HG03457 (cell line): ENCODE data around the gene FRK.
"Not testable (repeated sequence)": the region's sequence is repeated elsewhere in the genome, so short reads cannot be mapped to it uniquely, and the experiment has no call there.

Source experiments
- ATAC-seq: cut with Tn5 transposase; IDR thresholded peaks from one replicate; pipeline ENCODE4 v1.9.1; 2021; ENCODE audit warnings: moderate number of reproducible peaks; ENCODE audit not compliant: unreplicated experiment

Gene FRK

GRCh38 chr6:116010386-116010785 lies 50.3 kb downstream of the FRK start:
- ATAC-seq = no peak

- ATAC-seq = peak; percentile 51
Measured at GRCh38 chr6:116008470-116009243, 52.0 kb downstream of the FRK start.

GRCh38 chr6:116004841-116005815 lies 55.6 kb downstream of the FRK start:
- ATAC-seq = no peak

- ATAC-seq = peak; percentile 77
Measured at GRCh38 chr6:116003668-116004067, 57.0 kb downstream of the FRK start.

- ATAC-seq = no peak
Measured at GRCh38 chr6:116002756-116003155, 57.9 kb downstream of the FRK start.

- ATAC-seq = no peak
Measured at GRCh38 chr6:115999235-115999634, 61.5 kb downstream of the FRK start.

- ATAC-seq = no peak
Measured at GRCh38 chr6:115997990-115998585, 62.6 kb downstream of the FRK start.

GRCh38 chr6:115986026-115986425 lies 74.7 kb downstream of the FRK start:
- ATAC-seq = no peak

- ATAC-seq = no peak
Measured at GRCh38 chr6:115984809-115985208, 75.9 kb downstream of the FRK start.

GRCh38 chr6:115983998-115984397 lies 76.7 kb downstream of the FRK start:
- no peak for ATAC-seq

- no peak for ATAC-seq
Measured at GRCh38 chr6:115982453-115982852, 78.2 kb downstream of the FRK start.

- ATAC-seq = no peak
Measured at GRCh38 chr6:115977220-115977619, 83.5 kb downstream of the FRK start.

GRCh38 chr6:115976321-115976870 lies 84.3 kb downstream of the FRK start:
- no peak for ATAC-seq

GRCh38 chr6:115972679-115973078 lies 88.0 kb downstream of the FRK start:
- ATAC-seq = no peak

- ATAC-seq = no peak
Measured at GRCh38 chr6:115971785-115972184, 88.9 kb downstream of the FRK start.

GRCh38 chr6:115969930-115970273 lies 90.8 kb downstream of the FRK start:
- no peak for ATAC-seq

- no peak for ATAC-seq
Measured at GRCh38 chr6:115969207-115969929, 91.3 kb downstream of the FRK start.

GRCh38 chr6:115960286-115960685 lies 100.4 kb downstream of the FRK start:
- not testable (repeated sequence) for ATAC-seq

- no peak for ATAC-seq
Measured at GRCh38 chr6:115958958-115959357, 101.7 kb downstream of the FRK start.

GRCh38 chr6:115954740-115955139 lies 106.0 kb downstream of the FRK start:
- no peak for ATAC-seq

GRCh38 chr6:115948751-115949150 lies 111.9 kb downstream of the FRK start:
- ATAC-seq = no peak
